NCI-H82 treated with DMSO at 0.1 percent for 48 hours (cell line): ENCODE measurements around the gene SLC6A2.
"Not testable (repeated sequence)": the region's sequence is repeated elsewhere in the genome, so short reads cannot be mapped to it uniquely, and the experiment has no call there.

Experiments
- DNase-seq: peaks from one replicate; lab custom pipeline; 2025; ENCODE audit not compliant: unreplicated experiment; lab: John Stamatoyannopoulos, UW

Gene SLC6A2

GRCh38 chr16:55709801-55710200 is 54.0 kb downstream of the SLC6A2 start:
- DNase-seq: no peak

GRCh38 chr16:55710466-55710865 is 54.7 kb downstream of the SLC6A2 start:
- DNase-seq: no peak

GRCh38 chr16:55711959-55712876 is 56.4 kb downstream of the SLC6A2 start:
- peak; percentile 28 for DNase-seq

- no peak for DNase-seq
Observed at GRCh38 chr16:55713103-55713502, 57.3 kb downstream of the SLC6A2 start.

- DNase-seq: no peak
Observed at GRCh38 chr16:55717326-55717725, 61.5 kb downstream of the SLC6A2 start.

- DNase-seq: no peak
Observed at GRCh38 chr16:55725055-55725777, 69.4 kb downstream of the SLC6A2 start.

- DNase-seq: no peak
Observed at GRCh38 chr16:55728797-55729196, 73.0 kb downstream of the SLC6A2 start.

GRCh38 chr16:55730115-55730514 is 74.3 kb downstream of the SLC6A2 start:
- DNase-seq: no peak

- no peak for DNase-seq
Observed at GRCh38 chr16:55732496-55732895, 76.7 kb downstream of the SLC6A2 start.

- DNase-seq: no peak
Observed at GRCh38 chr16:55734665-55735064, 78.9 kb downstream of the SLC6A2 start.

GRCh38 chr16:55735120-55735781 is 79.5 kb downstream of the SLC6A2 start:
- DNase-seq: no peak

- no peak for DNase-seq
Observed at GRCh38 chr16:55736671-55737070, 80.9 kb downstream of the SLC6A2 start.

GRCh38 chr16:55737318-55737717 is 81.5 kb downstream of the SLC6A2 start:
- no peak for DNase-seq

GRCh38 chr16:55737966-55738365 is 82.2 kb downstream of the SLC6A2 start:
- DNase-seq: no peak

- DNase-seq: no peak
Observed at GRCh38 chr16:55746081-55746480, 90.3 kb downstream of the SLC6A2 start.

GRCh38 chr16:55747785-55748184 is 92.0 kb downstream of the SLC6A2 start:
- no peak for DNase-seq

GRCh38 chr16:55752465-55753144 is 96.8 kb downstream of the SLC6A2 start:
- DNase-seq: not testable (repeated sequence)

- DNase-seq: not testable (repeated sequence)
Observed at GRCh38 chr16:55753145-55753631, 97.4 kb downstream of the SLC6A2 start.
